Measurements from ENCODE around the gene F12. TPM values are rescaled to one million over a fixed set of nuclear protein-coding genes. Genes with fewer than 3 reads are reported as not detected.
A peak's percentile ranks its signal among the peaks of the same experiment; 100 is the strongest.

F12 gene
- total and polyA plus RNA-seq, 2 of the 8 experiments (the other 6 are each of a cell fraction or from before 2014, with no cell fraction given), result 6.5 to 7.8 TPM

DNA sequence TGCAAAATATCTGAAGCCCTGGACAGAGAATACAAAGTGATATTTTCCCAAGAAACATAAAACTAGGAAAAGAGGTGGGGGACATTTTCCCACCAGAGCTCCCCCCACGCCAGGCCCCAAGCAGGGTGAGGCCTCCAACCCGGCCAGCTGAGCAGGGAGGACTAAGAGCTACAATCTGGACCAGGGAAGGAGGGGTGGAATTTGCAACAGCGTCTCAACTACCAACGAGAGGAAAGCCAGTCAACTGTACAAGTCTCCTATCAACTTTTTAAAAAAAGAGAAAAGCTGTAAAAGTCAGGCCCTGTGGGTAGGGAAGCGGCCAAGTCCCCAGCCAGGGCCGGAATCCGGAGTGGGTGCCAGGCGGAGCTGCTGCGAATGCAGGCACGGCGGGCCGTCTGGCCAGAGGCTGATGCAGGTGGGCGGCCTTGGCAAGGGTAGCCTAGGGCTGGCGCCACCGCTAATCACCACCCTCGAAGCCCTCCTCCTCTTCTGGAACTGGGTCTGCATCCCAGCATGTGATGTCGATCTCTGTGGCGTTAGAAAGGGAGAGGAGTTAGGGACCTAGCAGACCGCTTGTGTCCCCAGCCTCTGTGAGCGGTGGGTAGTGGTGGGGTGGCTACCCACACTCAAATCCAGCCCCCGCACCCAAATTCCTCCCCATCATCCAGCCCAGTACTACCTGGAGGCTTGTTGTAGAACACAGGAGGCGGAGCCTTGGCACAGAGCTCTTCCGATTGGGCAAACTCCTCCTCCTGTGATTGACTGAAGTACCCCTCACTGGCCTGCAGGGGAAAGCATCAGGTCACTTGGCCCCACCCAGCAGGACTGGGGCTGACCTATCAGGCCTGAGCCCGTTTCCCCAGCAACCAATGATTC lies 47.9 kb upstream of the F12 start (continued):
- TF ChIP-seq GABPA (IDR thresholded peaks at IDR 0.05; ENCODE audit: borderline replicate concordance, insufficient read depth, low read length), result no peak
- TF ChIP-seq SUZ12 (IDR thresholded peaks at IDR 0.05; ENCODE audit: low read length), result no peak
- no peak for TF ChIP-seq SP4 (IDR thresholded peaks at IDR 0.05; ENCODE audit: low read length)
- TF ChIP-seq ASH2L (IDR thresholded peaks at IDR 0.05; ENCODE audit: low read length), result no peak
- no peak for TF ChIP-seq TAF7 (optimal IDR thresholded peaks at IDR 0.05; ENCODE audit: borderline replicate concordance, low read depth, low read length)
- TF ChIP-seq RFX5 (IDR thresholded peaks at IDR 0.05; ENCODE audit: borderline replicate concordance, low read depth, low read length), result peak; percentile 86
- peak; percentile 45 for TF ChIP-seq CEBPB (IDR thresholded peaks at IDR 0.05; ENCODE audit: low read depth, low read length)
